IMR-90 (cell line): ENCODE measurements around the gene DBN1. TPM values are rescaled to one million over a fixed set of nuclear protein-coding genes. Genes with fewer than 3 reads are reported as not detected.

Source experiments
- ATAC-seq: fragments of 200-7000 bp; cut with Tn5 transposase; 2 replicates; pipeline ENCODE4 v1.9.1; 2020; ENCODE audit warnings: low read depth, mild to moderate bottlenecking, moderate library complexity
- BruUV-seq: library from RNA; stranded (reverse); fragments of 400-500 nt; replicated peaks from 2 replicates; lab custom pipeline; 2021; lab: Mats Ljungman, UMichigan
- CTCF ChIA-PET: fragments of 300-600 bp; formaldehyde crosslinking; extraction: SDS; loops from one replicate; lab custom pipeline; 2021; ENCODE audit warnings: antibody characterized with exemption; lab: Yijun Ruan, JAX
- POLR2A ChIA-PET: fragments of 300-600 bp; sonication (Branson Sonifier 250); formaldehyde crosslinking; loops from one replicate; lab custom pipeline; 2022; ENCODE audit warnings: antibody characterized with exemption; ENCODE audit not compliant: unreplicated experiment; lab: Charles Lee
- DNase-seq: peaks from one replicate; pipeline ENCODE4 v3.0.0; 2013
- H2AFZ ChIP-seq: replicated peaks from 2 replicates; pipeline ENCODE3; 2013; ENCODE audit warnings: low read length, mild to moderate bottlenecking; ENCODE audit not compliant: poor library complexity
- H2AK5ac ChIP-seq: 2 replicates; pipeline ENCODE4 v1.6.1; 2013; ENCODE audit warnings: low read depth, low read length, inconsistent platforms
- H2AK9ac ChIP-seq: replicated peaks from 2 replicates; pipeline ENCODE3; 2013; ENCODE audit warnings: mild to moderate bottlenecking, low read depth, low read length, moderate library complexity; ENCODE audit not compliant: poor library complexity
- H2BK120ac ChIP-seq: 2 replicates; pipeline ENCODE4 v1.6.1; 2013; ENCODE audit warnings: low read depth, low read length, inconsistent platforms
- H2BK15ac ChIP-seq: 3 replicates; pipeline ENCODE4 v1.6.1; 2013; ENCODE audit warnings: low read depth, low read length, inconsistent platforms
- H2BK20ac ChIP-seq: 2 replicates; pipeline ENCODE4 v1.6.1; 2013; ENCODE audit warnings: low read depth, mild to moderate bottlenecking, inconsistent platforms, low read length, moderate library complexity
- H2BK5ac ChIP-seq: 2 replicates; pipeline ENCODE4 v1.6.1; 2013; ENCODE audit warnings: mild to moderate bottlenecking, low read depth, low read length, inconsistent platforms; ENCODE audit not compliant: poor library complexity, severe bottlenecking
- H3K14ac ChIP-seq: replicated peaks from 2 replicates; pipeline ENCODE4 v1.6.1; 2013; ENCODE audit warnings: low read depth, low read length, inconsistent platforms
- H3K18ac ChIP-seq: 2 replicates; pipeline ENCODE4 v1.6.1; 2013; ENCODE audit warnings: low read depth, low read length, control low read depth
- H3K23ac ChIP-seq: 2 replicates; pipeline ENCODE4 v1.6.1; 2013; ENCODE audit warnings: low read depth, low read length, inconsistent platforms
- H3K27ac ChIP-seq: 2 replicates; pipeline ENCODE4 v1.5.1; 2013; ENCODE audit warnings: mild to moderate bottlenecking, control low read depth, low read length; ENCODE audit not compliant: insufficient read depth
- H3K27me3 ChIP-seq: 2 replicates; pipeline ENCODE4 v1.6.1; 2013; ENCODE audit warnings: low read length; ENCODE audit not compliant: control insufficient read depth, insufficient read depth
- H3K36me3 ChIP-seq: 2 replicates; pipeline ENCODE4 v1.6.1; 2013; ENCODE audit warnings: low read length, mixed read lengths; ENCODE audit not compliant: control insufficient read depth, insufficient read depth
- H3K4ac ChIP-seq: 2 replicates; pipeline ENCODE4 v1.6.1; 2013; ENCODE audit warnings: low read depth, low read length, inconsistent platforms
- H3K4me1 ChIP-seq: 2 replicates; pipeline ENCODE4 v1.6.1; 2013; ENCODE audit warnings: low read length, mixed read lengths; ENCODE audit not compliant: control insufficient read depth, insufficient read depth
- H3K4me2 ChIP-seq: 2 replicates; pipeline ENCODE4 v1.6.1; 2013; ENCODE audit warnings: low read depth, mild to moderate bottlenecking, control low read depth, low read length, moderate library complexity
- H3K4me3 ChIP-seq: 2 replicates; pipeline ENCODE4 v1.5.1; 2013; ENCODE audit warnings: low read depth, mild to moderate bottlenecking, control low read depth, low read length, moderate library complexity; ENCODE audit not compliant: insufficient read depth
- H3K56ac ChIP-seq: 2 replicates; pipeline ENCODE4 v1.6.1; 2013; ENCODE audit warnings: low read length, inconsistent platforms; ENCODE audit not compliant: insufficient read depth; ENCODE audit errors: extremely low read depth
- H3K79me1 ChIP-seq, 2 experiments: 2 replicates each; pipeline ENCODE4 v1.6.1; 2013; ENCODE audit warnings: low read length in 2 of 2, inconsistent platforms in 1 of 2, low read depth in 1 of 2
- H3K9ac ChIP-seq: 2 replicates; pipeline ENCODE4 v1.6.1; 2013; ENCODE audit warnings: low read depth, low read length, control low read depth
- H3K9me1 ChIP-seq: 2 replicates; pipeline ENCODE4 v1.6.1; 2013; ENCODE audit warnings: low read length, inconsistent platforms; ENCODE audit not compliant: insufficient read depth
- H3K9me3 ChIP-seq: 2 replicates; pipeline ENCODE4 v1.6.1; 2013; ENCODE audit warnings: low read length; ENCODE audit not compliant: control insufficient read depth, insufficient read depth
- H4K20me1 ChIP-seq: 2 replicates; pipeline ENCODE4 v1.6.1; 2013; ENCODE audit warnings: low read length, inconsistent platforms; ENCODE audit not compliant: insufficient read depth
- H4K5ac ChIP-seq: 2 replicates; pipeline ENCODE4 v1.6.1; 2013; ENCODE audit warnings: mild to moderate bottlenecking, low read depth, low read length, control low read depth
- H4K8ac ChIP-seq, 2 experiments: 2 replicates each; pipeline ENCODE4 v1.6.1; 2013; ENCODE audit warnings: low read depth in 2 of 2, low read length in 2 of 2, control low read depth in 1 of 2, inconsistent platforms in 1 of 2
- H4K91ac ChIP-seq: 2 replicates; pipeline ENCODE4 v1.6.1; 2013; ENCODE audit warnings: low read depth, low read length, inconsistent platforms; ENCODE audit not compliant: insufficient read depth
- CTCF ChIP-seq: conservative IDR thresholded peaks from 2 replicates; pipeline ENCODE4 v1.5.1; 2012; ENCODE audit warnings: mild to moderate bottlenecking, low read depth, low read length, improper control_type of control experiment
- MAZ ChIP-seq: IDR thresholded peaks from 2 replicates; pipeline ENCODE4 v1.6.1; 2012; ENCODE audit warnings: low read depth, mild to moderate bottlenecking, low read length, improper control_type of control experiment, moderate library complexity, borderline replicate concordance
- RAD21 ChIP-seq: IDR thresholded peaks from 2 replicates; pipeline ENCODE4 v1.6.1; 2012; ENCODE audit warnings: low read length, improper control_type of control experiment
- WGBS, 2 experiments: methylation state at CpG; one replicate each; pipeline versions ENCODE4 v1.1.5 to v1.1.7; 2013; ENCODE audit warnings: missing lambda C conversion rate in 2 of 2; ENCODE audit not compliant: insufficient read length in 1 of 2; ENCODE audit errors: extremely low coverage in 2 of 2; 5-methylcytosine and 5-hydroxymethylcytosine counted together
- dilution Hi-C: fragments of 300-500 bp; cut with HindIII; formaldehyde crosslinking; loops from one replicate; pipeline ENCODE4 v1.14.3; 2018; ENCODE audit warnings: low sequenced_read_pairs; ENCODE audit not compliant: unreplicated experiment
- in situ Hi-C: fragments of 300-500 bp; cut with MboI; formaldehyde crosslinking; loops from 3 replicates; pipeline ENCODE4 v1.14.3; 2019; ENCODE audit warnings: low sequenced_read_pairs, inconsistent platforms, mixed read lengths
- intact Hi-C: fragments of 100-400 bp; cut with micrococcal nuclease; formaldehyde crosslinking; loops from 2 replicates; pipeline ENCODE4 v1.10.0; 2022
- polyA plus RNA-seq, 3 experiments: library from polyadenylated mRNA; depleted of rRNA; stranded (reverse); fragments of >200 nt; gene quantifications; 2 replicates each; pipeline ENCODE4 v1.2.3, GENCODE V29; 2012; ENCODE audit warnings: low replicate concordance in 1 of 3
- total RNA-seq: library from RNA; depleted of rRNA; stranded (reverse); fragments of >200 nt; gene quantifications from 2 replicates; pipeline ENCODE4 v1.2.3, GENCODE V29; 2012

Gene DBN1
- total and polyA plus RNA-seq, 2 of the 4 experiments (the other 2 are of a cell fraction), result 122 to 187 TPM

- Histone ChIP-seq H4K20me1 (0 out of 2 replicates have a peak, but pooled peaks cover 5% of the 10 kb centered on the region), H3K23ac (no peak overlapping the region), H3K9me3 (no peaks in the 10 kb centered on the region), H2BK5ac (no peak overlapping the region), H3K18ac (no peak overlapping the region), H3K9ac (no peak overlapping the region), H2AK5ac (no peak overlapping the region), H3K4me2 (no peak overlapping the region), H4K5ac (no peak overlapping the region), H3K79me1 (peaks cover 22 to 50% of the 10 kb centered on the region in 2 experiments), H2BK120ac (no peak overlapping the region), H4K8ac (no peak overlapping the region), H4K91ac (no peak overlapping the region), H3K4me3 (no peak overlapping the region), H2AK9ac (no peak overlapping the region), H2AFZ (peak overlapping the region; percentile 66), H2BK15ac (no peak overlapping the region), H3K4me1 (peaks cover 1% of the 10 kb centered on the region), H3K4ac (no peak overlapping the region), H3K9me1 (peaks cover 4% of the 10 kb centered on the region; the same call in 1 of the 2 replicates), H3K27ac (no peak overlapping the region), H3K27me3 (no peaks in the 10 kb centered on the region), H3K36me3 (peaks cover 59% of the 10 kb centered on the region), H2BK20ac (no peak overlapping the region), H3K14ac (no peak overlapping the region), H3K56ac (no peak overlapping the region)
- TF ChIP-seq CTCF, result 0 out of 2 replicates have a peak, but pooled peaks have one; percentile 14
- no peak for TF ChIP-seq MAZ
- TF ChIP-seq RAD21, result 0 out of 2 replicates have a peak, but pooled peaks have one; percentile 13
- POLR2A ChIA-PET, result no interaction called here
- CTCF ChIA-PET, result interaction anchor here (0.6 kb wide), 1 partner anchor 14 kb away, joined by 3 read pairs; no protein-coding TSS in a partner anchor
- in situ Hi-C loops (no loop called here), dilution Hi-C loops (no loop called here), intact Hi-C loops (no loop called here)
- BruUV-seq, result no TSS peak
- DNase-seq (no peak), ATAC-seq (no peak)
- WGBS, 2 experiments, result no CpG with 5 or more reads among the region's 2 CpGs
Observed at GRCh38 chr5:177520916-177521513, 47.6 kb upstream of the DBN1 start.
